Activated naive CD4-positive, alpha-beta T cell treated with Interleukin-2 at 50 U/mL for 16 hours (primary cell): Measurements from ENCODE around the gene WSCD1.

Source experiments
- DNase-seq: peaks from one replicate; pipeline ENCODE4 v3.0.0-alpha.2; 2020

Gene WSCD1

DNA sequence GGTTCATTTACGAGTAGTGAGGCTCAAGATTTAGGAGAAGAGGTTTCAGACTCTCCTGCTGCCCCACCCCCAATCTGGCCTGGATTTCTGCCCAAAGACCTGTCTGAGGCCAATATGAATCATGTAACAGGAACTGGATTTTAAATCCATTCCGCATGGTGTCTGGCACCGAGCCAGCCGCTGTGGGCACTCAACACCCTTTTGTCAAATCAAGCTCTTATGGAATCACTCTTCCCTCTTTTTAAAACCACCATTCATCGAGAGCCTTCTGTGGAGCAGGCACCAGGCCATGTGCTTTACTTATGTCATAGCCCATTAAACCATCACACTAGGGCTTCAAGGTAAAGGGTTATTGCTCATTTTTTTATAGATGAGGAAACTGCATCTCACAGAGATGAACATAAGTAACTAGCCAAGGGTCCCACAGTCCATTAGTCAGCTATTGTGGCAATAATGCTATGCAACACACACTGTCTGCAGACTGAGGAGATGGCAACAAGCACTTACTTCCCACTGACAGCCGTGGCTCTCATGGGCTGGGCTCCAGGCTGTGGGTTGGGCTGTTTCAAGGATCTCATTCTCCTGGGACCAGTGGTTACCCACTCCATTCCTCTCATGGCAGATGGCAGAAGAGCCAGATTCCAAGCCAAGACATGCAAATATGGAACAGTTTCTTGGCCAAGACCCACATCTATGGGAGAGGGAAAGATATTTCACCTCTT, 93.6 kb downstream of the WSCD1 start:
- DNase-seq, result no peak

- no peak for DNase-seq
Observed at GRCh38 chr17:6164996-6165395, 94.8 kb downstream of the WSCD1 start.

DNA sequence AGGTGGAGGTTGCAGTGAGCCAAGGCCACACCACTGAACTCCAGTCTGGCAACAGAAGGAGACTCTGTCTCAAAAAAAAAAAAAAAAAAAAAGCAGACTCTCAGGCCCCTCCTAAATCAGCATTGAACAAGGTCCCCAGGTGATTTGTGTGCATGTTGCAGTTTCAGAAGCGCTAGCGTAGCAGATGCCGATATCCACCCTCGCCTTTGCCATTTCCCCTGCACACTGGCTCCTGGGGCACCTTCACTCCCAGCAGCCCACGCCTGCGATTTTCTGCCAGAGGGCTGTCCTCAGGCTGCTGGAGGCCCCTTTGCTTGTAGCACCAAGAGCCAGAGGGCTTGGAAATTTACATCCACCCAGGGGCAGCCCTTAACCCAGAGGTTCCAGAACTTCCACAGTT, 95.6 kb downstream of the WSCD1 start:
- DNase-seq, result no peak

DNA sequence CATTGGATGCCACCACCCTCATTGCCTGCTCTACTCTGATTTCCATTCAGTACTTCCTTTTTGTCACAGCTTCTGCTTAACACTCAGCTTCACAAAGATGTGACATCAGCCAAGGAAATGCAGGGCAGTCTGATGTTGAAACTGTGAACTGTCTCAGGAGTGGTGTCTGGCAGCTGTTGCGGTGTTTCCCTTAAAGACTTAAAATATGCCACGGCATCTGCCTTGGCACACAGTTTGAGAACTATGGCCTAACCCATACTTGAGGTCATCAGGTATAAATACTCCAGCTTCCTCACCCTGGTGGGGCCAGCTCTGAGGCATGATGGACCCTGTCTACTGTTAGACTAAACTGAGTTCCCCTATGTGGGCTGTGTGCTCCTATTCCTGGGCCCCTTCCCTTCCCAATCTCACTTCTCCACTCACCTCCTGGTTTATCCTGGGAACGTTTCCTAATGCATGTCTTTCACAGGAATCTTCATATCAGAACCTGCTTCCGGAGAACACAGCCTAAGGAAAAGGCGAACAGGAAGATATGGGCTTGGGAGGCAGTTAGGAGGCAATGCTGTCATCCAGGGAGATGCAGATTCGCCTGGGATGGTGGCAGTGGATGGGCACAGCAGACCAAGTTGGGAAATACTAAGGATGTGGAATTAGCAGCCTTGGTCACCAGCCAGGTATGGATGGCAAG, 96.5 kb downstream of the WSCD1 start:
- no peak for DNase-seq

DNA sequence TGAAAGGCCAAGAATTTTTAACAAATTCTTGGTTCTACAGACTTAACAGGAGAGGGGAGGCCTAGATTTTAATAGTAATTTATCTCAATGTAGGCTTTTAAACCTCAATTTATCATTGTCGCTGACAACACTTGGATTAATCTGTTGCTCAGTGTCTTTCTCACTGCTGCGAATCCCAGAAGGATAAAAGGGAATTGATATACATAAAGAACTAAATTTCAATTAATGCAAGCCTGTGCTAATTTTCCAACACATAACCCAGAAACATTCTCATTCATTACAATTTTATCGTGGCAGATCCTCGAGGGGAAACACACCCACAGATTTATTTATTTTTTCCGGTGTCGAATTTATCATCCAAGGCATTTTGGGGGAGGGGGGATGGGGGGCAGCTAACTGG, 98.1 kb downstream of the WSCD1 start:
- DNase-seq, result no peak

GRCh38 chr17:6170349-6170748, 100.2 kb downstream of the WSCD1 start:
- DNase-seq, result no peak

- DNase-seq, result no peak
Observed at GRCh38 chr17:6172642-6173330, 102.6 kb downstream of the WSCD1 start.

DNA sequence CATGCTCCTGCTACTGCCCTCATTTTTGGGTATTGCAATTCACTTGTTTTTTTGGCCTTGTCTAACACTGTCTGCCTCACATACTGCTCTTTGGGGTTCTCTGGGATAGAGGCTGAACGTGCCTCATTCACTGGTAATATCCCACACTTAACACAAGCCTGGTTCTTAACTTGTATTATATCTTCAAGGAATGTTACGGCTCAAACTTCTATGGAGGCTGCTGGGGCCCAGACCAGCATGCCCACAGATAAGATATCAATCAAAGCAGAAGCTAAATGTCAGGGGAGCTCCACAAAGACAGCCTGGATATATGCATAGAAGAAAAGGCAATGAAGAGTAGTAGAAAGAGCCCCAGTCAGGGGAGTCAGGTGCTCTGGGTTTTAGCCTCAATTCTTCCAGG, 103.5 kb downstream of the WSCD1 start:
- no peak for DNase-seq
